Spleen (tissue), 7 donors: Measurements from ENCODE around the gene ARPC5.
A peak's percentile ranks its signal among the peaks of the same experiment; 100 is the strongest.

ENCODE experiments used
- CTCF ChIP-seq, 11 experiments: fragments of 200-600 bp in 7 of 11; fragments of 450-650 bp in 4 of 11; sonication (generic) in 4 of 11; IDR thresholded peaks in 8 of 11; conservative IDR thresholded peaks in 3 of 11; 1 replicate in 7 of 11; 2 replicates in 4 of 11; pipeline versions ENCODE4 v1.4.0 to v1.8.0; 2016 to 2021; ENCODE audit warnings: antibody characterized with exemption in 11 of 11, inconsistent platforms in 4 of 11, mild to moderate bottlenecking in 1 of 11
- POLR2A ChIP-seq, 3 donors: fragments of 450-650 bp; IDR thresholded peaks; one replicate each; pipeline ENCODE4 v1.5.1; 2017; ENCODE audit warnings: antibody characterized with exemption in 3 of 3, mild to moderate bottlenecking in 1 of 3
- POLR2AphosphoS5 ChIP-seq, 3 donors: sonication (generic); formaldehyde crosslinking; IDR thresholded peaks; one replicate each; pipeline ENCODE4 v1.5.1; 2017; ENCODE audit warnings: antibody characterized with exemption in 3 of 3
- donor health status: DM: no; HTN: no; CAD: no; lungs with moderate emphysema.
- donor health status: DM: no; HTN: no; CAD: no.
- donor health status: DM: no; HTN: no; CAD: no.

- peak; percentile 47 to 91 (median 75) for TF ChIP-seq CTCF (IDR thresholded peaks at IDR 0.05 in 8 of 11, conservative IDR thresholded peaks at IDR 0.05 in 3 of 11)
- no peak for TF ChIP-seq POLR2AphosphoS5 (IDR thresholded peaks at IDR 0.05)
- no peak for TF ChIP-seq POLR2A (IDR thresholded peaks at IDR 0.05)
Measured at GRCh38 chr1:183685112-183685713, 49.6 kb upstream of the ARPC5 start.
